NB4 (cell line): ENCODE results near the gene CAV3.
"Not testable (repeated sequence)": the region's sequence is repeated elsewhere in the genome, so short reads cannot be mapped to it uniquely, and the experiment has no call there.

Source experiments
- MYC ChIP-seq: IDR thresholded peaks from 2 replicates; pipeline ENCODE4 v1.6.1; 2011; ENCODE audit warnings: low read depth, low read length
- POLR2A ChIP-seq: IDR thresholded peaks from 2 replicates; pipeline ENCODE4 v1.6.1; 2011; ENCODE audit warnings: mild to moderate bottlenecking; ENCODE audit not compliant: insufficient read length; ENCODE audit errors: extremely low read depth
- TF ChIP-seq, protein P1 (sequence below): IDR thresholded peaks from one replicate; pipeline ENCODE4 v1.5.1; 2012; ENCODE audit warnings: low read depth, low read length

- TF ChIP-seq POLR2A, MYC: not testable (repeated sequence)
- TF ChIP-seq, protein P1, sequence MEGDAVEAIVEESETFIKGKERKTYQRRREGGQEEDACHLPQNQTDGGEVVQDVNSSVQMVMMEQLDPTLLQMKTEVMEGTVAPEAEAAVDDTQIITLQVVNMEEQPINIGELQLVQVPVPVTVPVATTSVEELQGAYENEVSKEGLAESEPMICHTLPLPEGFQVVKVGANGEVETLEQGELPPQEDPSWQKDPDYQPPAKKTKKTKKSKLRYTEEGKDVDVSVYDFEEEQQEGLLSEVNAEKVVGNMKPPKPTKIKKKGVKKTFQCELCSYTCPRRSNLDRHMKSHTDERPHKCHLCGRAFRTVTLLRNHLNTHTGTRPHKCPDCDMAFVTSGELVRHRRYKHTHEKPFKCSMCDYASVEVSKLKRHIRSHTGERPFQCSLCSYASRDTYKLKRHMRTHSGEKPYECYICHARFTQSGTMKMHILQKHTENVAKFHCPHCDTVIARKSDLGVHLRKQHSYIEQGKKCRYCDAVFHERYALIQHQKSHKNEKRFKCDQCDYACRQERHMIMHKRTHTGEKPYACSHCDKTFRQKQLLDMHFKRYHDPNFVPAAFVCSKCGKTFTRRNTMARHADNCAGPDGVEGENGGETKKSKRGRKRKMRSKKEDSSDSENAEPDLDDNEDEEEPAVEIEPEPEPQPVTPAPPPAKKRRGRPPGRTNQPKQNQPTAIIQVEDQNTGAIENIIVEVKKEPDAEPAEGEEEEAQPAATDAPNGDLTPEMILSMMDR = not testable (repeated sequence)
Measured at GRCh38 chr3:8691295-8691694, 42.3 kb upstream of the CAV3 start.
